Gastrocnemius medialis (tissue), 4 donors: Measurements from ENCODE around the gene SCLT1.

Source experiments
- CTCF ChIP-seq, 5 experiments: fragments of 450-650 bp in 3 of 5; fragments of 200-600 bp in 2 of 5; sonication (generic) in 2 of 5; IDR thresholded peaks in 4 of 5; conservative IDR thresholded peaks in 1 of 5; 1 replicate in 4 of 5; 2 replicates in 1 of 5; pipeline ENCODE4 v1.5.1; 2016 to 2019; ENCODE audit warnings: antibody characterized with exemption in 5 of 5, mild to moderate bottlenecking in 3 of 5, moderate library complexity in 3 of 5
- POLR2A ChIP-seq, 2 donors: fragments of 450-650 bp; IDR thresholded peaks; one replicate each; pipeline ENCODE4 v1.6.1; 2017; ENCODE audit warnings: antibody characterized with exemption in 2 of 2, mild to moderate bottlenecking in 2 of 2, moderate library complexity in 2 of 2

DNA sequence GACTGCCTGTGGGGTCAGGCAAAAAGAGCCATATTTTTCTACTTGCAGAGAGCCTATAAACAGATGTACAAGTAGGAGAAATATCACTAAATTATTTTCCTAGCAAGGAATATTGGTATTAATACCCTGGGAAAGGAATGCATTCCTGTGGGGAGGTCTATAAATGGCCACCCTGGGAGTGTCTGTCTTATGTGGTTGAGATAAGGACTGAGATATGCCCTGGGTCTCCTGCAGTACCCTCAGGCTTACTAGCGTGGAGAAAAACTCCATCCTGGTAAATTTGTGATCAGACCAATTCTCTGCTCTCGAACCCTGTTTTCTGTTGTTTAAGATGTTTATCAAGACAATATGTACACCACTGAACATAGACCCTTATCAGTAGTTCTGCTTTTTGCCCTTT lies 38.0 kb upstream of the SCLT1 start:
- TF ChIP-seq CTCF (IDR thresholded peaks at IDR 0.05 in 4 of 5, conservative IDR thresholded peaks at IDR 0.05 in 1 of 5) = no peak
- no peak for TF ChIP-seq POLR2A (IDR thresholded peaks at IDR 0.05)
